ENCODE results near the gene PRR33.

PRR33 gene

GRCh38 chr11:1935156-1936071, 43.7 kb upstream of the PRR33 start:
- no peak for TF ChIP-seq CTCF (IDR thresholded peaks at IDR 0.05; ENCODE audit: low read depth, low read length)
- no peak for DNase-seq (ENCODE audit: extremely low read depth, low read depth)

DNA sequence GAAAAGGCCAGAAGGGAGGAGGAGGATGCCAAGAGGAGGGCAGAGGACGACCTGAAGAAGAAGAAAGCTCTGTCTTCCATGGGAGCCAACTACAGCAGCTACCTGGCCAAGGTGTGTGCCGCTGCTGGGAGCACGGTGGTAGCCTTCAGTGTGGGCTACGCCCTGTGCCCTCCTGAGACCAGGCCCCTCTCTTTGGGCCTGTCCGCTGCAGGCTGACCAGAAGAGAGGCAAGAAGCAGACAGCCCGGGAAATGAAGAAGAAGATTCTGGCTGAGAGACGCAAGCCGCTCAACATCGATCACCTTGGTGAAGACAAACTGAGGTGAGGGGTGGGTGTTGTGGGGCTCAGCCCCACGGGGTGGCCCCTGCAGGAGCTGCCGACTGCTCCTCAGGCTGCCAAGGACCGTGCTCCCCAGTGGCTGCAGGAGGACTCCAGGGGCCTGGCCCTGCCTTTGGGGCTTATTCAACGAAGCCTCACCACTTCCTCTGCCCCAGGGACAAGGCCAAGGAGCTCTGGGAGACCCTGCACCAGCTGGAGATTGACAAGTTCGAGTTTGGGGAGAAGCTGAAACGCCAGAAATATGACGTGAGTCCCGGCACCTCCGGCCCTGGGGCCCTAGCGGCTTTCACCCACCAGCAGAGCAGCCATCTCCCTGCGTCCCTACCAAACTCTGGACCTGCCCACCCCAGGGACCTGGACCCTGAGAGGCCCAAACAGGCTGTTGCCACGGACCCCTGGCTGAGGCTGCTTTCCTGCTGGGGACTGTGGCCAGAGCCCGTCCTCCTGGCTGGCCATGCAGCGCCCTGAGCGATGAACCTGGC, 42.9 kb upstream of the PRR33 start:
- no peak for DNase-seq (ENCODE audit: extremely low read depth, low read depth)
- TF ChIP-seq CTCF (IDR thresholded peaks at IDR 0.05; ENCODE audit: low read depth, low read length) = no peak

DNA sequence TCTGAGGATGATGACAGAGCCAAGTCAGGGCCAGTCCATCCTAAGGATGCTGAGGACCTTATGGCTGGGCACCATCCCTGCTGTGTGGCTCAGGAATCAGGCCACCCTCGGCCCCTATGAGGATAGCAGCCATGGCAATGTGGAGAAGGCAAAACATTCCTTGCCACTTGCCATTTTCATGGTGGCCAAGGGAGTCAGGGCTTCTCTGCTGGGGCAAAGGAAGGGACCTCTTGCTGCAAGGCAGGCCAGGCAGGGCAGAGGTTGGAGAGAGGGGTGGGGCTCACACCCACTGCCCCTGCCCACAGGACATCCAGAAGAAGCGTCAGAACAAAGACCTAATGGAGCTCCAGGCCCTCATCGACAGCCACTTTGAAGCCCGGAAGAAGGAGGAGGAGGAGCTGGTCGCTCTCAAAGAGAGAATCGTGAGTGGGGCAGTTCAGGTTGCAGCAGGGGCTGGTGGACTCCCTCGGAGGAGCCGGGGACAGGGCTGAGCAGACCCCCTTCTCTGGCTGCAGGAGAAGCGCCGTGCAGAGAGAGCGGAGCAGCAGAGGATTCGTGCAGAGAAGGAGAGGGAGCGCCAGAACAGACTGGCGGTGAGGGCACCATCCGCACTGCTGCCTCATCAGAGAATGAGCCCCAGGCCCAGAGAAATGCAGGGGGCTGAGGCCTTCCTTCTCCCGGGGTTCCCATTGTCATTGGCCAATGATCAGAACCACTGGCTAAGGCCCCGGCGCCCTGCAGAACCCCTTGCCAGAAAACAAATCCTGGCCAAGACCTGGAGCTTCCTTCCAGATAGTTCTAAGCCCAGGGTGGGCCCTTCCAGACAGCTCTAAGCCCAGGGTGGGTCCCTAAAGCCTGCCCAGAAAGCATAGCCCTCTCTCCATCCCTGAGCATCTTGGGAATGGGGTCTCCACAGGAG, 42.0 kb upstream of the PRR33 start:
- TF ChIP-seq CTCF (IDR thresholded peaks at IDR 0.05; ENCODE audit: low read depth, low read length) = no peak
- DNase-seq (ENCODE audit: extremely low read depth, low read depth) = no peak

DNA sequence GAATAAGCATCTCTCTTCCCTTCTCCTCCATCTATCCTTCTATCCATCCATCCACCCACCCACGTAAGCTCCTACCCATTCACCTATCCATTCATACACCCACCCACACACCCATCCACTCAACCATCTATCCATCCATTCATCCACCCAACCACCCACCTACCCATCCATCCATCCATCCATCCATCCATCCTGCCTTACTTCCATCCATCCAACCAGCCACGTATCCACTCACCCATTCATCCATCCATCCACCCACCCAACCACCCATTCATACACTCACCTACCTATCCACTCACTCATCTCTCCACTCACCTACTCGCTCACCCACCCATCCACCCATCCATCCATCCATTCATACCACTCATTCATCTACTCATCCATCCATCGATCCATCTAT, 41.0 kb upstream of the PRR33 start:
- DNase-seq (ENCODE audit: extremely low read depth, low read depth) = no peak
- TF ChIP-seq CTCF (IDR thresholded peaks at IDR 0.05; ENCODE audit: low read depth, low read length) = no peak

DNA sequence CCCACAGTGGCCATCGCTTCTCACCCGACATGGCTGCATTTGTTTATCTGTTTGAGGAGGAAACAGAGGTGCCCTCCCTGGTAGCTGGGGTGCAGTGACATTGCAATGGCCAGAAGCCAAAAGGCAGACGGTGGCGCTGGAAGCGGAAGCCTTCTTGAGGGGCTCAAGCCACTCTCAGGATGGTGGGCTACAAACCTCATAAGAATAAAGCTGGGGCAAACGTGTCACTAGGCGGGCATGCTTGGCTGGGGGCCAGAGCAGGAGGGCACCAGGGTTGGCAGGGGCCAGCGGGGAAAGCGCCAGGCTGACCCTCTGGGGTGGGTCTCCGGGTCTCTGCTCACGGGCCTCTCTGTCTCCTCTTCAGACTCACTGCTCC, 40.4 kb upstream of the PRR33 start:
- no peak for DNase-seq (ENCODE audit: extremely low read depth, low read depth)
- no peak for TF ChIP-seq CTCF (IDR thresholded peaks at IDR 0.05; ENCODE audit: low read depth, low read length)

- TF ChIP-seq CTCF (IDR thresholded peaks at IDR 0.05; ENCODE audit: low read depth, low read length) = no peak
- no peak for DNase-seq (ENCODE audit: extremely low read depth, low read depth)
These were observed 39.8 kb upstream of the PRR33 start for GRCh38 chr11:1931341-1932104.

Measured in AG09319 (cell line).